Activated naive CD8-positive, alpha-beta T cell treated with anti-CD3 and anti-CD28 coated beads, Interleukin-2, amount 10 ng/mL, durations not matched to agents 7 days and 5 days (primary cell): ENCODE results near the gene SLC39A13. TPM values are rescaled to one million over a fixed set of nuclear protein-coding genes. Genes with fewer than 3 reads are reported as not detected.

ENCODE experiments used
- microRNA-seq: library from miRNA; unstranded; fragments of <30 nt; microRNA quantifications from one replicate; pipeline ENCODE4 v1.2.0, GENCODE V29; 2022
- total RNA-seq, 2 experiments: library from RNA; stranded (reverse); gene quantifications; one replicate each; pipeline ENCODE4 v1.2.3, GENCODE V29; 2021

The SLC39A13 gene
- total RNA-seq, 2 experiments from 2014 or later, result 33.1 to 38.2 TPM

Small RNAs within 50 kb of the gene (microRNA-seq; reads per million reads assigned to microRNA genes)
- gene MIR4487, result not detected

Other genes with a start within 250 kb of the SLC39A13 start
- gene ARFGAP2, start 231.7 kb upstream of the SLC39A13 start, total RNA-seq, result 100 to 1,000 TPM; 108 to 113 TPM
- 1 to 10 TPM; 1.1 to 1.3 TPM for gene PACSIN3, start 222.2 kb upstream of the SLC39A13 start, total RNA-seq
- gene DDB2, start 193.6 kb upstream of the SLC39A13 start, total RNA-seq, result 100 to 1,000 TPM; 178 to 181 TPM
- 10 to 100 TPM; 26.5 to 31.1 TPM for gene ACP2, start 159.8 kb upstream of the SLC39A13 start, total RNA-seq
- 10 to 100 TPM; 11.7 to 15.1 TPM for gene NR1H3, start 150.6 kb upstream of the SLC39A13 start, total RNA-seq
- 100 to 1,000 TPM; 113 to 114 TPM for gene MADD, start 138.5 kb upstream of the SLC39A13 start, total RNA-seq
- gene MYBPC3, start 55.9 kb upstream of the SLC39A13 start, total RNA-seq, result under 1 TPM in 1 of 2 experiments, not detected in 1; 0.11 TPM
- gene SPI1, start 30.0 kb upstream of the SLC39A13 start, total RNA-seq, result 1 to 10 TPM; 2.9 to 3.5 TPM
- 100 to 1,000 TPM; 113 to 115 TPM for gene PSMC3, start 17.8 kb downstream of the SLC39A13 start, total RNA-seq
- under 1 TPM; 0.42 to 0.91 TPM for gene RAPSN, start 40.5 kb downstream of the SLC39A13 start, total RNA-seq
- gene CELF1, start 144.5 kb downstream of the SLC39A13 start, total RNA-seq, result 100 to 1,000 TPM; 102 to 113 TPM
- 10 to 100 TPM; 37.9 to 39.3 TPM for gene PTPMT1, start 157.0 kb downstream of the SLC39A13 start, total RNA-seq
- gene KBTBD4, start 170.4 kb downstream of the SLC39A13 start, total RNA-seq, result 10 to 100 TPM; 18.8 to 19.0 TPM
- 100 to 1,000 TPM; 105 to 108 TPM for gene NDUFS3, start 170.5 kb downstream of the SLC39A13 start, total RNA-seq
- gene FAM180B, start 178.1 kb downstream of the SLC39A13 start, total RNA-seq, result not detected
- under 1 TPM; 0.43 to 0.47 TPM for gene C1QTNF4, start 185.8 kb downstream of the SLC39A13 start, total RNA-seq
- gene MTCH2, start 234.0 kb downstream of the SLC39A13 start, total RNA-seq, result 10 to 100 TPM; 61.4 to 66.8 TPM